Measurements from ENCODE around the gene MRPL14.
"Not testable (repeated sequence)": the region's sequence is repeated elsewhere in the genome, so short reads cannot be mapped to it uniquely, and the experiment has no call there.

Gene MRPL14

DNA sequence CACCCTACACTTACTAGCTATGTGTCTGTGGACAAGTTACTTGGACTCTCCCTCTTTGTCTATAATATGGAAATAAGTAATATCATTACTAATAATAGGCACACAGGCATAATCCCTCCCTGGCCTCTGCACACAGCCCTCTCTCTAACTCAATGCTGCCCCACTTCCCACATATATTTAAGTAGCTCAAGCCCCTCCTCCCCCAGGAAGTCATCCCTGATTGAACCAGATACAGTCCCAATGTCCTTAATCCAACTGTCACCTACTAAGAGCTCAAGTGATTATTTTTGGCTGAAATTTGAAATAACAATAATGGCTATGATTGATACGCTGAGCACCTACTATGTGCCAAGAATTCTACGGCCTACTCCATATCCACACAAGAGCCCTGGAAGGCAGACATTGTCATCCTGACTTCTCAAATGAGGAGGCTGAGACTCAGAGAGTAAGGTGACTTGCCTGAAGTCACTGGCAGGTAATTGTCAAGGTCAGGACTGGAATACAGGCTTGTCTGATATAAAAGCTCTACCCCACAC, 29.4 kb downstream of the MRPL14 start:
- TF ChIP-seq, protein P1, sequence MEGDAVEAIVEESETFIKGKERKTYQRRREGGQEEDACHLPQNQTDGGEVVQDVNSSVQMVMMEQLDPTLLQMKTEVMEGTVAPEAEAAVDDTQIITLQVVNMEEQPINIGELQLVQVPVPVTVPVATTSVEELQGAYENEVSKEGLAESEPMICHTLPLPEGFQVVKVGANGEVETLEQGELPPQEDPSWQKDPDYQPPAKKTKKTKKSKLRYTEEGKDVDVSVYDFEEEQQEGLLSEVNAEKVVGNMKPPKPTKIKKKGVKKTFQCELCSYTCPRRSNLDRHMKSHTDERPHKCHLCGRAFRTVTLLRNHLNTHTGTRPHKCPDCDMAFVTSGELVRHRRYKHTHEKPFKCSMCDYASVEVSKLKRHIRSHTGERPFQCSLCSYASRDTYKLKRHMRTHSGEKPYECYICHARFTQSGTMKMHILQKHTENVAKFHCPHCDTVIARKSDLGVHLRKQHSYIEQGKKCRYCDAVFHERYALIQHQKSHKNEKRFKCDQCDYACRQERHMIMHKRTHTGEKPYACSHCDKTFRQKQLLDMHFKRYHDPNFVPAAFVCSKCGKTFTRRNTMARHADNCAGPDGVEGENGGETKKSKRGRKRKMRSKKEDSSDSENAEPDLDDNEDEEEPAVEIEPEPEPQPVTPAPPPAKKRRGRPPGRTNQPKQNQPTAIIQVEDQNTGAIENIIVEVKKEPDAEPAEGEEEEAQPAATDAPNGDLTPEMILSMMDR (IDR thresholded peaks at IDR 0.05): no peak
- Mint-ChIP-seq H3K4me1 (peaks cover 3% of the 10 kb centered on the region), H3K36me3 (ENCODE audit: low read depth) (peaks cover 34% of the 10 kb centered on the region), H3K27ac (peak overlapping the region; percentile 47), H3K9me3 (no peaks in the 10 kb centered on the region), H3K4me3 (no peak overlapping the region), H3K27me3 (ENCODE audit: low read depth, poor library complexity) (peaks cover 4% of the 10 kb centered on the region)
- no peak for DNase-seq

DNA sequence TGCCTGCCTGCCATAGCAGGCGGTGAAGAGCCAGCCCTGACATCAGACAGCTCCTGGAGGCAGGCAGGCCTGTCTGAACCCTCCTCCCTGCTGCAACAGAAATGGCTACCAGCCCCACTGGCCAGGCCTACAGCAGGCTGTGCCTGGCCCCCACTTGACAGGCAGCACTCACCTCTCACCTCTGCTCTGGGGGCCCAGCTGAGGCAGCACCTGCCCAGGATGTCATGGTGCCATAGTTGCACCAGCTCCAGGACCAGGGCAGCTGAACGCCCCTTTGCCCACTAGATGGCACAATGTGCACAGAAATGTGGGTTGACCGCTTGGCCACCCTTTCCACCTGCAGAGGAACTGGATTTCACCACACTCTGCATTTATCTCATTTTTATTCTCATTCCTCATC, 30.6 kb downstream of the MRPL14 start:
- peak; percentile 67 for DNase-seq
- H3K4me1 Mint-ChIP-seq: no peaks in the 10 kb centered on the region
- H3K4me3 Mint-ChIP-seq: no peak overlapping the region

DNA sequence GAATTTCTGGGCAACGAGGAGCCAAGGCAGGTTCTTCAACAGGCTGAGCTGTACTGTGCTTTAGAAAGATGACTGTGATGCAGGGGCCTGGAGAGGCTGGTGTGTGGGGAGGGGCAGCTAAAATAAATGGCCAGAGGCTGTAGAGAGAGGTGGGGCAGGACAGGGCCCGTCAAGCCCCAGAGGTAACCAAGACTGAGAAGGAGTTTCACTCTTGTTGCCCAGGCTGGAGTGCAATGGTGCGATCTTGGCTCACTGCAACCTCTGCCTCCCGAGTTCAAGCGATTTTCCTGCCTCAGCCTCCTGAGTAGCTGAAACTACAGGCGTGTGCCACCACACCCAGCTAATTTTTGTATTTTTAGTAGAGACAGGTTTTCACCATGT, 32.0 kb downstream of the MRPL14 start:
- not testable (repeated sequence) for DNase-seq; H3K4me1 Mint-ChIP-seq; H3K27me3 Mint-ChIP-seq (ENCODE audit: low read depth, poor library complexity); H3K4me3 Mint-ChIP-seq; H3K9me3 Mint-ChIP-seq
- peak overlapping the region; percentile 19 for H3K27ac Mint-ChIP-seq
- H3K36me3 Mint-ChIP-seq (ENCODE audit: low read depth): peaks cover 46% of the 10 kb centered on the region

More for the DNA sequence above, 30.6 kb downstream of the MRPL14 start:
- peaks cover 3% of the 10 kb centered on the region for H3K27me3 Mint-ChIP-seq (ENCODE audit: low read depth, poor library complexity)
- peaks cover 42% of the 10 kb centered on the region for H3K36me3 Mint-ChIP-seq (ENCODE audit: low read depth)
- peak overlapping the region; percentile 14 for H3K27ac Mint-ChIP-seq
- TF ChIP-seq, protein P1 (IDR thresholded peaks at IDR 0.05): peak; percentile 54
- H3K9me3 Mint-ChIP-seq: no peaks in the 10 kb centered on the region

DNA sequence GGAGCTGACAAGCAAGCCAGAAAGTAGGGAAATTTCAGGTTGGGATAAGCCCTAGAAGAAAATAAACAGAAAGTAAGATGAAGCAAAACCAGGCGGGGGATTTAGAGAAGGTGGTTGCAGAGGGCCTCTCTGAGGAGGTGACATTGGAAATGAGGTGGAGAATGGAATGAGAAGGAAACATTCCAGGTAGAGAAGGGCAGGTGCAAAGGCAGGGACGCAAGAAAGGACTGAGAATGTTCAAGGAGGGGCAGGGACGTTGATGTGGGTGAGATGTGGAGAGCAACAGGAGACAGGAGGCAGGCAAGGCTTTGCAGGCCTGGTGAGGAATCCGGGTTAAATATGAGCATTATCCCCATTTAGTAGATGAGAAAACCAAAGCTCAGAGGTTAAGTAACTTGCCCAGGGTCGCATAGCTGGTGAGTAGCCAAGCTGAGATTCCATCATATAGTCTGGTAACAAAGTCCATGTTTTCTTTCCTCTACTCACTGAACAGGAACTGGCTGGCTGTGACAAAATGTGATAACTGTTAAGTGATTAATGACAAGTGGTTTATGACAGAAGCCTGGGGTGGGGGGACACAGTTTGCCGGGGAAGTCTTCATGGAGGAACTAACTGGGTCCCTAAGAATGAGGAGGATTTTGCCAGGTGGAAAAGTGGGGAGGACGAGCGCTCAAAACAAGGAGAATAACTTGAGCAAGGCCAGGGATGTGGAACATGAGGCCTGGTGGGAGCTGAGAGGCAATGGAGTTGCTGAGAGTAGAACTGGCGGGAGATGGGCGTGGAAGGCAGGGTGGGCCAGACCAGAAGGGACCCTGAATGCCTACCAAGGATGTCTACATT, 32.6 kb downstream of the MRPL14 start:
- H3K4me1 Mint-ChIP-seq: no peaks in the 10 kb centered on the region
- peaks cover 3% of the 10 kb centered on the region for H3K27me3 Mint-ChIP-seq (ENCODE audit: low read depth, poor library complexity)
- H3K4me3 Mint-ChIP-seq: no peak overlapping the region
- peak overlapping the region; percentile 73 for H3K27ac Mint-ChIP-seq
- H3K9me3 Mint-ChIP-seq: no peaks in the 10 kb centered on the region
- TF ChIP-seq, protein P1 (IDR thresholded peaks at IDR 0.05): no peak
- H3K36me3 Mint-ChIP-seq (ENCODE audit: low read depth): peaks cover 40% of the 10 kb centered on the region
- DNase-seq: no peak

DNA sequence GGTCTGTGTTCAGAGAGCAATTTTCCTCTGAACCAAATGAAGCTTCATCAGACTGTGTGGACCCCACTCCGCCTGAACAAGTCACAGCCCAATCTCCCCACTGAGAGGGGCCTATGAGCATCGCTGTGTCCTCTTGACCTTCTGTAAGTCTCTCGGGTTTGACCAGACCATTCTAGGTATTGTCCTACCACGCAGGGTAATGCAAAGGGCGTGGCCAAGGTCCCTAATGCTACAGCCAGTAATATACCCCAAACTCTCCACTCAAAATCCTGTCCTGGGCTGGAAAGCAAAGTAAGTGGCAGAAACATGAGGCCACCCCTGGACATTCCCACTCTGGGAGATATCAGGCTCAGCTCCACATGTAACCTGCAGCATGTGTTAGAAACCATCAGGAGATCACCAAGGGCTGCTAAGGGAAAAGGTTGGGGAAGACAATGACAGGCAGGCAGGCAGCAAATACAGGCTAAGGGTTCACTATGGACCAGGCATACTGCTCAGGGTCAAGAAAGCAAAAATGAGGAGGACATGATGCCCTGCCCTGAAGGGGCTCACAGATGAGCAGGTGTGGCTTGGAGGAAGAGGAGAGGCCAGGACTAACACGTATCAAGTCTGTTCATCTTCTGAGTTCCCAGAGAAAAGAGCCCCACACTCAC, 33.4 kb downstream of the MRPL14 start:
- TF ChIP-seq, protein P1 (IDR thresholded peaks at IDR 0.05): no peak
- H3K9me3 Mint-ChIP-seq: no peaks in the 10 kb centered on the region
- H3K36me3 Mint-ChIP-seq (ENCODE audit: low read depth): peaks cover 37% of the 10 kb centered on the region
- no peak overlapping the region for H3K4me3 Mint-ChIP-seq
- no peaks in the 10 kb centered on the region for H3K4me1 Mint-ChIP-seq
- H3K27ac Mint-ChIP-seq: no peak overlapping the region
- no peak for DNase-seq
- H3K27me3 Mint-ChIP-seq (ENCODE audit: low read depth, poor library complexity): peaks cover 3% of the 10 kb centered on the region

DNA sequence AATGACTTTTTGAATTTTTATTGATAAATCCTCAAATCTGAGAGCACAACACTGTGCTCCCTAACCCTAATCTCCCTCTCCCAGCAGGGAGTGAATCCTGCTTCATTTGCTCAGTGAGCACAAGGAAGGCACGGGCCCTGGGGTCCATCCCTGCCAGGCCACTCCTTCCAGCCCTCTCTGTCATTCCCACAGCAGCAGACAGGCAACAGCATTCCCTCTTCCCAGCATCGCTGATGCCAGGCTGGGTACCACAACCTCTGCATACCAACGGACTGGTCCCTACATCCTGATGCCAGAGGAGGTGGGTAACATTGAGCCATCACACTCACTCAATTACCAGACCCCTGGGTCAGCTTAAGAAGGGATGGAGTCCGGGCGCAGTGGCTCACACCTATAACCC, 34.2 kb downstream of the MRPL14 start:
- H3K9me3 Mint-ChIP-seq: no peaks in the 10 kb centered on the region
- H3K36me3 Mint-ChIP-seq (ENCODE audit: low read depth): peaks cover 42% of the 10 kb centered on the region
- H3K4me1 Mint-ChIP-seq: no peaks in the 10 kb centered on the region
- peaks cover 3% of the 10 kb centered on the region for H3K27me3 Mint-ChIP-seq (ENCODE audit: low read depth, poor library complexity)
- DNase-seq: no peak
- TF ChIP-seq, protein P1 (IDR thresholded peaks at IDR 0.05): no peak
- peak overlapping the region; percentile 39 for H3K27ac Mint-ChIP-seq
- no peak overlapping the region for H3K4me3 Mint-ChIP-seq
